ENCODE data around the gene SPRR2E.
"Not testable (repeated sequence)": the region's sequence is repeated elsewhere in the genome, so short reads cannot be mapped to it uniquely, and the experiment has no call there.

SPRR2E gene

DNA sequence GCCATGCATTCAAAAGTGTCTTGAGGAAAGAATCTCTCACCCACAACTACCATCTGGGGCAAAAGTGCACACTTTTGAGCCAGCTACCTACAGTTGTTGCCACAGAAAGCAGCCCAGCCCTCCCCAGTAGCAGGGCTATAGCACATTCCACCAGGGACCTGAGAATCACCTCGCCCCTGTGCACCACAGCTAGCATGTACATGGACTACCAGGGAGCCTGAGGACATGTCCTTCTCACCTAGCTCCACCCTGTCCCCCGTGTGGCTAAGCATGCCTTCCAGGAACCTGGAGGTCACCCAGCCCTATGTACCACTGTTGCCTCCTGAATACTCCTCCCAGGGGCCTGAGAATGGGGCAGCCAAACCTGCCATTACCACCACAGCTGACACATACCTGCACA is 39.4 kb upstream of the SPRR2E start:
- H3K27me3 ChIP-seq (ENCODE audit: control insufficient read depth, low read length) = no peaks in the 10 kb centered on the region
- H4K20me1 ChIP-seq (ENCODE audit: control insufficient read depth, insufficient read depth, low read depth, low read length) = no peaks in the 10 kb centered on the region
- H3F3A ChIP-seq (ENCODE audit: control insufficient read depth, insufficient read depth) = no peaks in the 10 kb centered on the region
- no peaks in the 10 kb centered on the region for H3K79me2 ChIP-seq (ENCODE audit: control insufficient read depth, low read length)
- H3K36me3 ChIP-seq (ENCODE audit: control insufficient read depth, low read length) = no peaks in the 10 kb centered on the region
- H3K4me1 ChIP-seq (ENCODE audit: control insufficient read depth, low read length) = no peaks in the 10 kb centered on the region
- H3K27ac ChIP-seq (ENCODE audit: low read depth, low read length) = no peak overlapping the region
- no peak overlapping the region for H3K4me2 ChIP-seq (ENCODE audit: low read length)
- TF ChIP-seq EZH2phosphoT487 (IDR thresholded peaks at IDR 0.05; ENCODE audit: borderline replicate concordance, low read length) = no peak
- TF ChIP-seq, protein P1, sequence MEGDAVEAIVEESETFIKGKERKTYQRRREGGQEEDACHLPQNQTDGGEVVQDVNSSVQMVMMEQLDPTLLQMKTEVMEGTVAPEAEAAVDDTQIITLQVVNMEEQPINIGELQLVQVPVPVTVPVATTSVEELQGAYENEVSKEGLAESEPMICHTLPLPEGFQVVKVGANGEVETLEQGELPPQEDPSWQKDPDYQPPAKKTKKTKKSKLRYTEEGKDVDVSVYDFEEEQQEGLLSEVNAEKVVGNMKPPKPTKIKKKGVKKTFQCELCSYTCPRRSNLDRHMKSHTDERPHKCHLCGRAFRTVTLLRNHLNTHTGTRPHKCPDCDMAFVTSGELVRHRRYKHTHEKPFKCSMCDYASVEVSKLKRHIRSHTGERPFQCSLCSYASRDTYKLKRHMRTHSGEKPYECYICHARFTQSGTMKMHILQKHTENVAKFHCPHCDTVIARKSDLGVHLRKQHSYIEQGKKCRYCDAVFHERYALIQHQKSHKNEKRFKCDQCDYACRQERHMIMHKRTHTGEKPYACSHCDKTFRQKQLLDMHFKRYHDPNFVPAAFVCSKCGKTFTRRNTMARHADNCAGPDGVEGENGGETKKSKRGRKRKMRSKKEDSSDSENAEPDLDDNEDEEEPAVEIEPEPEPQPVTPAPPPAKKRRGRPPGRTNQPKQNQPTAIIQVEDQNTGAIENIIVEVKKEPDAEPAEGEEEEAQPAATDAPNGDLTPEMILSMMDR (IDR thresholded peaks at IDR 0.05; ENCODE audit: low read depth, low read length, poor library complexity, severe bottlenecking) = no peak
- H3K9me2 ChIP-seq (replicated peaks; ENCODE audit: control insufficient read depth, low read length) = no peaks in the 10 kb centered on the region
- no peaks in the 10 kb centered on the region for H3K9me3 ChIP-seq (ENCODE audit: control insufficient read depth, insufficient read depth, low read length)
- no peak overlapping the region for H3K4me3 ChIP-seq (ENCODE audit: low read length)

DNA sequence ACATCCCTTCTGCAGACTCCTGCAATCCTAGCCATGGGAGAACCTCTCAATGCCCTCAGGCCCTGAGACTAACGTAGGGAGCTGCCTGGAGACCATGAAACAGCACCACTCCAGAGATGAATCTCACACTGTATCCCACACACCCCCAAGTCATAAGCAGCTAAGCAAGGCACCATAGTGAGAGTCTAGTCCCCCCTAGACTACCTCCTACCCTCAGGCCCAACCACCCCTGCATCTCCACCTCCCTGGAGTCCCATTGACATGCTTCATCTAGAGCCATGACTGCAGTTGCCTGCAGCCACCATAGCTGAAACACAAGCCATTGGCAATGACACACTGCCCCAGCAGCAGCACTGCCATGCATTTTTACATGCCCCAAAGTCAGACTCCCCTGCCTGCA is 38.9 kb upstream of the SPRR2E start:
- Histone ChIP-seq H3K9me3 (ENCODE audit: control insufficient read depth, insufficient read depth, low read length) (no peaks in the 10 kb centered on the region), H3K9me2 (replicated peaks; ENCODE audit: control insufficient read depth, low read length) (no peaks in the 10 kb centered on the region), H3K27me3 (ENCODE audit: control insufficient read depth, low read length) (no peaks in the 10 kb centered on the region), H3K4me1 (ENCODE audit: control insufficient read depth, low read length) (no peaks in the 10 kb centered on the region), H4K20me1 (ENCODE audit: control insufficient read depth, insufficient read depth, low read depth, low read length) (no peaks in the 10 kb centered on the region), H3K27ac (ENCODE audit: low read depth, low read length) (no peak overlapping the region), H3K4me3 (ENCODE audit: low read length) (no peak overlapping the region), H3K36me3 (ENCODE audit: control insufficient read depth, low read length) (no peaks in the 10 kb centered on the region), H3K79me2 (ENCODE audit: control insufficient read depth, low read length) (no peaks in the 10 kb centered on the region), H3F3A (ENCODE audit: control insufficient read depth, insufficient read depth) (no peaks in the 10 kb centered on the region), H3K4me2 (ENCODE audit: low read length) (no peak overlapping the region)
- TF ChIP-seq, protein P1 (IDR thresholded peaks at IDR 0.05; ENCODE audit: low read depth, low read length, poor library complexity, severe bottlenecking) = no peak
- no peak for TF ChIP-seq EZH2phosphoT487 (IDR thresholded peaks at IDR 0.05; ENCODE audit: borderline replicate concordance, low read length)

DNA sequence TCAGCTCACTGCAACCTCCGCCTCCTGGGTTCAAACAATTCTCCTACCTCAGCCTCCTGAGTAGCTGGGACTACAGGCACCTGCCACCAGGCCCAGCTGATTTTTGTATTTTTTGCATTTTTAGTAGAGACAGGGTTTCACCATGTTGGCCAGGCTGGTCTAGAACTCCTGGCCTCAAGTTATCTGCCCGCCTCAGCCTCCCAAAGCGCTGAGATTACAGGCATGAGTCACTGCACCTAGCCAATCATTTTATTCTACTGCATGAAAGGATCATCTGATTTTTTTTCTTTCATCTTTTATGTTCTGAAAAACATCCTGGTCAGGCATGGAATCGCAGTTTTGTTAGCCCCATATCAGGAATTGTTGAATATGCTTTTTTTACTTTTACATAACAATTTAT is 34.4 kb upstream of the SPRR2E start:
- H3K4me1 ChIP-seq (ENCODE audit: control insufficient read depth, low read length) = not testable (repeated sequence)

DNA sequence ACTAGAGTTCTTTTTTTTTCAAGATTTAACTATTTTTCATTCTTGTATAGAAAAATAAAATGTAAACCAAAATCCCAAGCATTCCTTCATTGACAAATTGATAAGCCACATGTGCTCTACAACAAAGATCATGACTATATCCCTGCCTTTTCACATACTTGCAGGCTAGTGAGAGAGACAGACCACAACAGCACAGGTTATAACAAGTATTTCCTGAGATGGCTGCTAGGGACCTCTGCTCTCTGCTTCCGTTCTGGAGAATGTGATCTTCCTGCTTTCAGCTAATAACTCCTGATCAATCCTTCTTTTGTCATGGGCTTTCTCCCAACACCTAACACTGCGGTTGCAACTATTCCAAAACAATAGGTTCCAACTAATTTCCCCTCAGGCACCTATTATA is 33.0 kb upstream of the SPRR2E start:
- TF ChIP-seq EZH2phosphoT487 (IDR thresholded peaks at IDR 0.05; ENCODE audit: borderline replicate concordance, low read length) = no peak
- TF ChIP-seq, protein P1 (IDR thresholded peaks at IDR 0.05; ENCODE audit: low read depth, low read length, poor library complexity, severe bottlenecking) = no peak

More for the DNA sequence above, 34.4 kb upstream of the SPRR2E start:
- not testable (repeated sequence) for H3K4me3 ChIP-seq (ENCODE audit: low read length); H4K20me1 ChIP-seq (ENCODE audit: control insufficient read depth, insufficient read depth, low read depth, low read length); H3K27me3 ChIP-seq (ENCODE audit: control insufficient read depth, low read length); H3K9me2 ChIP-seq (replicated peaks; ENCODE audit: control insufficient read depth, low read length); H3K27ac ChIP-seq (ENCODE audit: low read depth, low read length); H3K36me3 ChIP-seq (ENCODE audit: control insufficient read depth, low read length); H3F3A ChIP-seq (ENCODE audit: control insufficient read depth, insufficient read depth); H3K4me2 ChIP-seq (ENCODE audit: low read length); H3K79me2 ChIP-seq (ENCODE audit: control insufficient read depth, low read length); H3K9me3 ChIP-seq (ENCODE audit: control insufficient read depth, insufficient read depth, low read length)

More for the DNA sequence above, 33.0 kb upstream of the SPRR2E start:
- Histone ChIP-seq H3F3A (ENCODE audit: control insufficient read depth, insufficient read depth) (no peaks in the 10 kb centered on the region), H3K79me2 (ENCODE audit: control insufficient read depth, low read length) (no peaks in the 10 kb centered on the region), H3K36me3 (ENCODE audit: control insufficient read depth, low read length) (no peaks in the 10 kb centered on the region), H3K27ac (ENCODE audit: low read depth, low read length) (no peak overlapping the region), H3K4me2 (ENCODE audit: low read length) (no peak overlapping the region), H3K27me3 (ENCODE audit: control insufficient read depth, low read length) (no peaks in the 10 kb centered on the region), H3K4me3 (ENCODE audit: low read length) (no peak overlapping the region), H4K20me1 (ENCODE audit: control insufficient read depth, insufficient read depth, low read depth, low read length) (no peaks in the 10 kb centered on the region), H3K9me2 (replicated peaks; ENCODE audit: control insufficient read depth, low read length) (no peaks in the 10 kb centered on the region), H3K9me3 (ENCODE audit: control insufficient read depth, insufficient read depth, low read length) (no peaks in the 10 kb centered on the region), H3K4me1 (ENCODE audit: control insufficient read depth, low read length) (no peaks in the 10 kb centered on the region)
